Measurements from ENCODE around the gene TOM1L1. TPM values are rescaled to one million over a fixed set of nuclear protein-coding genes. Genes with fewer than 3 reads are reported as not detected.

Gene TOM1L1
- total RNA-seq, 2 experiments from 2014 or later = 1.2 to 1.3 TPM

GRCh38 chr17:54881255-54881972, 19.2 kb upstream of the TOM1L1 start:
- no peak overlapping the region for H3K4me3 Mint-ChIP-seq
- H3K4me1 Mint-ChIP-seq (ENCODE audit: low read depth) = no peaks in the 10 kb centered on the region
- H3K36me3 Mint-ChIP-seq (ENCODE audit: low read depth) = no peaks in the 10 kb centered on the region
- H3K9me3 Mint-ChIP-seq = no peaks in the 10 kb centered on the region
- H3K27me3 Mint-ChIP-seq (ENCODE audit: low read depth) = peaks cover 11% of the 10 kb centered on the region
- CTCF ChIA-PET = interaction anchor here (0.7 kb wide), 1 partner anchor 8 kb away, joined by 5 read pairs; no protein-coding TSS in a partner anchor
- intact Hi-C loops (cut with micrococcal nuclease) = loop anchor here (10.0 kb wide), 1 partner anchor 923 kb away; no protein-coding TSS in a partner anchor
- no peak overlapping the region for H3K27ac Mint-ChIP-seq
- no peak for DNase-seq

- intact Hi-C loops (cut with micrococcal nuclease) = loop anchor here (10.0 kb wide), 1 partner anchor 922 kb away; no protein-coding TSS in a partner anchor
- Mint-ChIP-seq H3K4me1 (ENCODE audit: low read depth) (no peaks in the 10 kb centered on the region), H3K27ac (no peak overlapping the region), H3K4me3 (no peak overlapping the region), H3K9me3 (no peaks in the 10 kb centered on the region), H3K36me3 (ENCODE audit: low read depth) (no peaks in the 10 kb centered on the region), H3K27me3 (ENCODE audit: low read depth) (peaks cover 13% of the 10 kb centered on the region)
- CTCF ChIA-PET = interaction anchor here (0.6 kb wide), 1 partner anchor 1250 kb away, joined by 3 read pairs; no protein-coding TSS in a partner anchor
- DNase-seq = no peak
Observed at GRCh38 chr17:54882371-54882770, 18.3 kb upstream of the TOM1L1 start.

GRCh38 chr17:54882950-54883349, 17.7 kb upstream of the TOM1L1 start:
- no peaks in the 10 kb centered on the region for H3K36me3 Mint-ChIP-seq (ENCODE audit: low read depth)
- no peak overlapping the region for H3K27ac Mint-ChIP-seq
- DNase-seq = peak; percentile 38
- CTCF ChIA-PET = no interaction called here
- H3K4me3 Mint-ChIP-seq = no peak overlapping the region
- H3K4me1 Mint-ChIP-seq (ENCODE audit: low read depth) = no peaks in the 10 kb centered on the region
- intact Hi-C loops (cut with micrococcal nuclease) = loop anchor here (10.0 kb wide), 1 partner anchor 922 kb away; no protein-coding TSS in a partner anchor
- H3K9me3 Mint-ChIP-seq = no peaks in the 10 kb centered on the region
- H3K27me3 Mint-ChIP-seq (ENCODE audit: low read depth) = peaks cover 12% of the 10 kb centered on the region

GRCh38 chr17:54883939-54884338, 16.7 kb upstream of the TOM1L1 start:
- H3K27me3 Mint-ChIP-seq (ENCODE audit: low read depth) = peaks cover 7% of the 10 kb centered on the region
- CTCF ChIA-PET = no interaction called here
- no peak overlapping the region for H3K4me3 Mint-ChIP-seq
- H3K9me3 Mint-ChIP-seq = no peaks in the 10 kb centered on the region
- H3K36me3 Mint-ChIP-seq (ENCODE audit: low read depth) = no peaks in the 10 kb centered on the region
- no peaks in the 10 kb centered on the region for H3K4me1 Mint-ChIP-seq (ENCODE audit: low read depth)
- intact Hi-C loops (cut with micrococcal nuclease) = loop anchor here (10.0 kb wide), 1 partner anchor 921 kb away; no protein-coding TSS in a partner anchor
- H3K27ac Mint-ChIP-seq = no peak overlapping the region
- no peak for DNase-seq

- CTCF ChIA-PET = no interaction called here
- Mint-ChIP-seq H3K9me3 (no peaks in the 10 kb centered on the region), H3K4me1 (ENCODE audit: low read depth) (no peaks in the 10 kb centered on the region), H3K27me3 (ENCODE audit: low read depth) (peaks cover 5% of the 10 kb centered on the region), H3K4me3 (no peak overlapping the region), H3K27ac (no peak overlapping the region), H3K36me3 (ENCODE audit: low read depth) (no peaks in the 10 kb centered on the region)
- intact Hi-C loops (cut with micrococcal nuclease) = loop anchor here (10.0 kb wide), 1 partner anchor 917 kb away; no protein-coding TSS in a partner anchor
- no peak for DNase-seq
Observed at GRCh38 chr17:54887787-54888186, 12.9 kb upstream of the TOM1L1 start.

GRCh38 chr17:54888254-54888653, 12.4 kb upstream of the TOM1L1 start:
- Mint-ChIP-seq H3K9me3 (no peaks in the 10 kb centered on the region), H3K27ac (no peak overlapping the region), H3K4me1 (ENCODE audit: low read depth) (no peaks in the 10 kb centered on the region)

GRCh38 chr17:54888981-54889380, 11.7 kb upstream of the TOM1L1 start:
- no peaks in the 10 kb centered on the region for H3K9me3 Mint-ChIP-seq
- DNase-seq = no peak
- peaks cover 7% of the 10 kb centered on the region for H3K27me3 Mint-ChIP-seq (ENCODE audit: low read depth)
- no peak overlapping the region for H3K4me3 Mint-ChIP-seq
- intact Hi-C loops (cut with micrococcal nuclease) = loop anchor here (10.0 kb wide), 1 partner anchor 916 kb away; no protein-coding TSS in a partner anchor
- H3K4me1 Mint-ChIP-seq (ENCODE audit: low read depth) = no peaks in the 10 kb centered on the region
- H3K36me3 Mint-ChIP-seq (ENCODE audit: low read depth) = no peaks in the 10 kb centered on the region
- no peak overlapping the region for H3K27ac Mint-ChIP-seq
- CTCF ChIA-PET = no interaction called here

More at GRCh38 chr17:54888254-54888653, 12.4 kb upstream of the TOM1L1 start:
- intact Hi-C loops (cut with micrococcal nuclease) = loop anchor here (10.0 kb wide), 1 partner anchor 917 kb away; no protein-coding TSS in a partner anchor
- CTCF ChIA-PET = no interaction called here
- DNase-seq = no peak
- Mint-ChIP-seq H3K4me3 (no peak overlapping the region), H3K27me3 (ENCODE audit: low read depth) (peaks cover 5% of the 10 kb centered on the region), H3K36me3 (ENCODE audit: low read depth) (no peaks in the 10 kb centered on the region)

- H3K27ac Mint-ChIP-seq = no peak overlapping the region
- peak; percentile 17 for DNase-seq
- H3K4me3 Mint-ChIP-seq = no peak overlapping the region
- CTCF ChIA-PET = no interaction called here
- H3K4me1 Mint-ChIP-seq (ENCODE audit: low read depth) = no peaks in the 10 kb centered on the region
- peaks cover 15% of the 10 kb centered on the region for H3K27me3 Mint-ChIP-seq (ENCODE audit: low read depth)
- H3K36me3 Mint-ChIP-seq (ENCODE audit: low read depth) = no peaks in the 10 kb centered on the region
- intact Hi-C loops (cut with micrococcal nuclease) = no loop called here
- no peaks in the 10 kb centered on the region for H3K9me3 Mint-ChIP-seq
Observed at GRCh38 chr17:54891176-54891821, 9.4 kb upstream of the TOM1L1 start.

- CTCF ChIA-PET = interaction anchor here (1.2 kb wide), 1 partner anchor 14 kb away, joined by 3 read pairs; no protein-coding TSS in a partner anchor
- peaks cover 18% of the 10 kb centered on the region for H3K27me3 Mint-ChIP-seq (ENCODE audit: low read depth)
- no peaks in the 10 kb centered on the region for H3K4me1 Mint-ChIP-seq (ENCODE audit: low read depth)
- H3K36me3 Mint-ChIP-seq (ENCODE audit: low read depth) = no peaks in the 10 kb centered on the region
- no peak for DNase-seq
- no peak overlapping the region for H3K4me3 Mint-ChIP-seq
- intact Hi-C loops (cut with micrococcal nuclease) = no loop called here
- no peaks in the 10 kb centered on the region for H3K9me3 Mint-ChIP-seq
- H3K27ac Mint-ChIP-seq = no peak overlapping the region
Observed at GRCh38 chr17:54892360-54892759, 8.3 kb upstream of the TOM1L1 start.

- H3K4me3 Mint-ChIP-seq = no peak overlapping the region
- intact Hi-C loops (cut with micrococcal nuclease) = no loop called here
- CTCF ChIA-PET = no interaction called here
- no peaks in the 10 kb centered on the region for H3K36me3 Mint-ChIP-seq (ENCODE audit: low read depth)
- no peak for DNase-seq
- no peak overlapping the region for H3K27ac Mint-ChIP-seq
- H3K27me3 Mint-ChIP-seq (ENCODE audit: low read depth) = peaks cover 45% of the 10 kb centered on the region
- H3K4me1 Mint-ChIP-seq (ENCODE audit: low read depth) = peaks cover 8% of the 10 kb centered on the region
- H3K9me3 Mint-ChIP-seq = no peaks in the 10 kb centered on the region
Observed at GRCh38 chr17:54898576-54898975, 2.1 kb upstream of the TOM1L1 start.

- Mint-ChIP-seq H3K27me3 (ENCODE audit: low read depth) (peaks cover 43% of the 10 kb centered on the region), H3K27ac (no peak overlapping the region), H3K4me1 (ENCODE audit: low read depth) (peaks cover 8% of the 10 kb centered on the region), H3K9me3 (no peaks in the 10 kb centered on the region), H3K4me3 (no peak overlapping the region), H3K36me3 (ENCODE audit: low read depth) (no peaks in the 10 kb centered on the region)
- intact Hi-C loops (cut with micrococcal nuclease) = no loop called here
- CTCF ChIA-PET = no interaction called here
- DNase-seq = no peak
Observed at GRCh38 chr17:54899201-54899600, 1.5 kb upstream of the TOM1L1 start.

GRCh38 chr17:54899721-54900456, 763 bp upstream of the TOM1L1 start:
- Mint-ChIP-seq H3K27me3 (ENCODE audit: low read depth) (peaks cover 42% of the 10 kb centered on the region), H3K27ac (no peak overlapping the region), H3K9me3 (no peaks in the 10 kb centered on the region), H3K4me1 (ENCODE audit: low read depth) (peaks cover 8% of the 10 kb centered on the region), H3K36me3 (ENCODE audit: low read depth) (no peaks in the 10 kb centered on the region), H3K4me3 (peak overlapping the region; percentile 42)
- intact Hi-C loops (cut with micrococcal nuclease) = loop anchor here (1.0 kb wide), 1 partner anchor 68 kb away; the partner anchor contains the start of genes COX11 and STXBP4
- CTCF ChIA-PET = no interaction called here
- DNase-seq = no peak

Data from activated naive CD4-positive, alpha-beta T cell treated with anti-CD3 and anti-CD28 coated beads for 36 hours (primary cell).